Measurements from ENCODE around the gene SMARCA1.
"Not testable (repeated sequence)": the region's sequence is repeated elsewhere in the genome, so short reads cannot be mapped to it uniquely, and the experiment has no call there.

The SMARCA1 gene

GRCh38 chrX:129523079-129523911 is at the start of gene SMARCA1:
Gene SMARCA1, minus strand, starts transcription at chrX:129523490. Its CDS starts 120 bp downstream, at chrX:129523370.
- in situ Hi-C loops (cut with MboI; ENCODE audit: low sequenced_read_pairs): no loop called here

GRCh38 chrX:129572422-129572821 is 49.1 kb upstream of the SMARCA1 start:
- in situ Hi-C loops (cut with MboI; ENCODE audit: low sequenced_read_pairs): no loop called here

GRCh38 chrX:129568349-129568748 is 45.1 kb upstream of the SMARCA1 start:
- in situ Hi-C loops (cut with MboI; ENCODE audit: low sequenced_read_pairs): no loop called here

- in situ Hi-C loops (cut with MboI; ENCODE audit: low sequenced_read_pairs): no loop called here
Observed at GRCh38 chrX:129566073-129566472, 42.8 kb upstream of the SMARCA1 start.

- in situ Hi-C loops (cut with MboI; ENCODE audit: low sequenced_read_pairs): no loop called here
Observed at GRCh38 chrX:129565046-129565650, 41.9 kb upstream of the SMARCA1 start.

GRCh38 chrX:129564345-129564744 is 41.1 kb upstream of the SMARCA1 start:
- in situ Hi-C loops (cut with MboI; ENCODE audit: low sequenced_read_pairs): not testable (repeated sequence)

GRCh38 chrX:129561453-129561852 is 38.2 kb upstream of the SMARCA1 start:
- in situ Hi-C loops (cut with MboI; ENCODE audit: low sequenced_read_pairs): no loop called here

GRCh38 chrX:129559783-129560182 is 36.5 kb upstream of the SMARCA1 start:
- in situ Hi-C loops (cut with MboI; ENCODE audit: low sequenced_read_pairs): no loop called here

- in situ Hi-C loops (cut with MboI; ENCODE audit: low sequenced_read_pairs): no loop called here
Observed at GRCh38 chrX:129557844-129558480, 34.7 kb upstream of the SMARCA1 start.

GRCh38 chrX:129556806-129557315 is 33.6 kb upstream of the SMARCA1 start:
- in situ Hi-C loops (cut with MboI; ENCODE audit: low sequenced_read_pairs): no loop called here

GRCh38 chrX:129554816-129555215 is 31.5 kb upstream of the SMARCA1 start:
- in situ Hi-C loops (cut with MboI; ENCODE audit: low sequenced_read_pairs): not testable (repeated sequence)

GRCh38 chrX:129553619-129554288 is 30.5 kb upstream of the SMARCA1 start:
- in situ Hi-C loops (cut with MboI; ENCODE audit: low sequenced_read_pairs): no loop called here

GRCh38 chrX:129549124-129549523 is 25.8 kb upstream of the SMARCA1 start:
- in situ Hi-C loops (cut with MboI; ENCODE audit: low sequenced_read_pairs): no loop called here

- in situ Hi-C loops (cut with MboI; ENCODE audit: low sequenced_read_pairs): no loop called here
Observed at GRCh38 chrX:129545408-129545807, 22.1 kb upstream of the SMARCA1 start.

GRCh38 chrX:129544780-129545179 is 21.5 kb upstream of the SMARCA1 start:
- in situ Hi-C loops (cut with MboI; ENCODE audit: low sequenced_read_pairs): no loop called here

- in situ Hi-C loops (cut with MboI; ENCODE audit: low sequenced_read_pairs): no loop called here
Observed at GRCh38 chrX:129540722-129541184, 17.5 kb upstream of the SMARCA1 start.

- in situ Hi-C loops (cut with MboI; ENCODE audit: low sequenced_read_pairs): no loop called here
Observed at GRCh38 chrX:129540068-129540653, 16.9 kb upstream of the SMARCA1 start, which contains the start of gene OCRL. Gene OCRL, plus strand, starts transcription at chrX:129540259. Its CDS starts 181 bp downstream, at chrX:129540440.

GRCh38 chrX:129534816-129535578 is 11.7 kb upstream of the SMARCA1 start:
- in situ Hi-C loops (cut with MboI; ENCODE audit: low sequenced_read_pairs): no loop called here

GRCh38 chrX:129531132-129531531 is 7.8 kb upstream of the SMARCA1 start:
- in situ Hi-C loops (cut with MboI; ENCODE audit: low sequenced_read_pairs): no loop called here

- in situ Hi-C loops (cut with MboI; ENCODE audit: low sequenced_read_pairs): no loop called here
Observed at GRCh38 chrX:129530410-129530809, 7.1 kb upstream of the SMARCA1 start.

Measured in HL-60/S4 treated with phorbol 12-myristate 13-acetate at 8.2 ng/mL for 4 days and 3 days (cell line).